ENCODE results near the gene PLXNA4. TPM values are rescaled to one million over a fixed set of nuclear protein-coding genes. Genes with fewer than 3 reads are reported as not detected.

The PLXNA4 gene
- polyA plus RNA-seq, 2 of the 4 experiments (the other 2 are of a cell fraction), result 0.12 to 0.34 TPM

GRCh38 chr7:132089356-132089755, 486.9 kb downstream of the PLXNA4 start:
- CTCF ChIA-PET, result interaction anchor here (0.7 to 1.1 kb wide), 2 partner anchors 144 to 400 kb away, joined by 3 to 4 read pairs; no protein-coding TSS in a partner anchor
- WGBS (ENCODE audit: missing lambda C conversion rate), result 89% methylated on average over 3 of the region's 3 CpGs
- FAIRE-seq, result no peak

GRCh38 chr7:132087421-132087820, 488.8 kb downstream of the PLXNA4 start:
- H3K4me3 ChIP-seq, result no peak overlapping the region
- DNase-seq (ENCODE audit: low read depth in 1 of 2, low spot score in 1 of 2) (no peak), FAIRE-seq (no peak), ATAC-seq (no peak)
- CTCF ChIA-PET, result no interaction called here
- TF ChIP-seq ELK1 (IDR thresholded peaks at IDR 0.05; ENCODE audit: low read depth, low read length) (no peak), SMC3 (IDR thresholded peaks at IDR 0.05) (no peak), EHF (CRISPR knock-in tag; IDR thresholded peaks at IDR 0.05) (no peak), MAFK (IDR thresholded peaks at IDR 0.05; ENCODE audit: partially characterized antibody) (no peak), MAZ (IDR thresholded peaks at IDR 0.05; ENCODE audit: borderline replicate concordance, low read depth, low read length) (no peak), GATA3 (IDR thresholded peaks at IDR 0.05; ENCODE audit: borderline replicate concordance) (no peak), TFCP2L1 (CRISPR knock-in tag; IDR thresholded peaks at IDR 0.05) (no peak), KDM5A (IDR thresholded peaks at IDR 0.05) (no peak), ZC3H11A (IDR thresholded peaks at IDR 0.05) (no peak), NR3C1 (IDR thresholded peaks at IDR 0.05) (no peak), NPAS2 (CRISPR knock-in tag; IDR thresholded peaks at IDR 0.05; ENCODE audit: borderline replicate concordance) (no peak), POLR2AphosphoS2 (conservative IDR thresholded peaks at IDR 0.05; ENCODE audit: low read length) (no peak), HES2 (IDR thresholded peaks at IDR 0.05) (no peak), HOXB5 (CRISPR knock-in tag; IDR thresholded peaks at IDR 0.05) (no peak), JUNB (IDR thresholded peaks at IDR 0.05) (no peak), SREBF2 (IDR thresholded peaks at IDR 0.05) (no peak), ZNF302 (CRISPR knock-in tag; IDR thresholded peaks at IDR 0.05) (no peak), POLR2A (IDR thresholded peaks at IDR 0.05; ENCODE audit: low read length) (no peak)
- no peaks in the 10 kb centered on the region for H3K9me3 ChIP-seq
- H3K4me1 ChIP-seq, result no peaks in the 10 kb centered on the region
- no peak overlapping the region for H3K4me2 ChIP-seq
- POLR2A ChIA-PET, result no interaction called here
- WGBS (ENCODE audit: missing lambda C conversion rate), result 41% methylated on average over 2 of the region's 2 CpGs
- H3K27ac ChIP-seq, result no peak overlapping the region

More at GRCh38 chr7:132089356-132089755, 486.9 kb downstream of the PLXNA4 start:
- POLR2A ChIA-PET, result no interaction called here
- TF ChIP-seq MYC (IDR thresholded peaks at IDR 0.05; ENCODE audit: borderline replicate concordance, low read length) (no peak), ZC3H11A (IDR thresholded peaks at IDR 0.05) (no peak), MAX (IDR thresholded peaks at IDR 0.05) (no peak), JUN (IDR thresholded peaks at IDR 0.05) (no peak), GATA3 (IDR thresholded peaks at IDR 0.05; ENCODE audit: borderline replicate concordance) (no peak), ZFP36 (IDR thresholded peaks at IDR 0.05; ENCODE audit: borderline replicate concordance, partially characterized antibody) (no peak), SREBF2 (IDR thresholded peaks at IDR 0.05) (no peak), EP300 (IDR thresholded peaks at IDR 0.05) (no peak), FOSB (CRISPR knock-in tag; IDR thresholded peaks at IDR 0.05) (no peak), CHD4 (IDR thresholded peaks at IDR 0.05; ENCODE audit: borderline replicate concordance) (no peak), CTCF (IDR thresholded peaks at IDR 0.05) (no peak), SMC3 (IDR thresholded peaks at IDR 0.05) (no peak), EHF (CRISPR knock-in tag; IDR thresholded peaks at IDR 0.05) (no peak), MAZ (IDR thresholded peaks at IDR 0.05; ENCODE audit: borderline replicate concordance, low read depth, low read length) (no peak), JUNB (IDR thresholded peaks at IDR 0.05) (no peak), ELK1 (IDR thresholded peaks at IDR 0.05; ENCODE audit: low read depth, low read length) (no peak)
- Histone ChIP-seq H3K9me3 (no peaks in the 10 kb centered on the region), H3K4me1 (no peaks in the 10 kb centered on the region), H3K4me2 (no peak overlapping the region), H3K4me3 (no peak overlapping the region), H3K27ac (no peak overlapping the region)
- DNase-seq (ENCODE audit: low read depth in 1 of 2, low spot score in 1 of 2) (no peak), ATAC-seq (no peak)

All from A549 (cell line).